ENCODE results near the gene GPD2. TPM values are rescaled to one million over a fixed set of nuclear protein-coding genes. Genes with fewer than 3 reads are reported as not detected.

Gene GPD2
- total and polyA plus RNA-seq, 2 of the 8 experiments (the other 6 are each of a cell fraction or from before 2014, with no cell fraction given), result 8.4 to 43.1 TPM

- POLR2A ChIA-PET (ENCODE audit: partially characterized antibody), result no interaction called here
- no peak for TF ChIP-seq CTCF (IDR thresholded peaks at IDR 0.05; ENCODE audit: control extremely low read depth in 1 of 3, insufficient read depth in 1 of 3, low read depth in 1 of 3, low read length in 3 of 3)
- no peak for TF ChIP-seq RFX5 (IDR thresholded peaks at IDR 0.05; ENCODE audit: borderline replicate concordance, low read depth, low read length)
- no peak for TF ChIP-seq SP4 (IDR thresholded peaks at IDR 0.05; ENCODE audit: low read length)
- no peak for TF ChIP-seq KDM4A (IDR thresholded peaks at IDR 0.05; ENCODE audit: low read depth, low read length, severe bottlenecking)
- no peak for TF ChIP-seq RNF2 (IDR thresholded peaks at IDR 0.05; ENCODE audit: borderline replicate concordance, low read depth, low read length, missing control alignments, poor library complexity, severe bottlenecking)
- no peak for TF ChIP-seq JUND (IDR thresholded peaks at IDR 0.05; ENCODE audit: low read length)
- TF ChIP-seq SAP30 (IDR thresholded peaks at IDR 0.05; ENCODE audit: insufficient read depth, insufficient replicate concordance, low read length), result no peak
- no peak for TF ChIP-seq TEAD4 (IDR thresholded peaks at IDR 0.05; ENCODE audit: low read depth, low read length)
- no peak for TF ChIP-seq CBX8 (IDR thresholded peaks at IDR 0.05; ENCODE audit: borderline replicate concordance, low read depth, low read length)
- TF ChIP-seq E2F6 (IDR thresholded peaks at IDR 0.05), result no peak
- TF ChIP-seq CREB1 (IDR thresholded peaks at IDR 0.05), result no peak
- TF ChIP-seq SIX5 (IDR thresholded peaks at IDR 0.05; ENCODE audit: low read depth, low read length), result no peak
These were observed 75.6 kb downstream of the GPD2 start for GRCh38 chr2:156511803-156512202.

More at GRCh38 chr2:156511803-156512202, 75.6 kb downstream of the GPD2 start:
- no peak overlapping the region for H2AK5ac ChIP-seq (ENCODE audit: low read depth, low read length)
- no peaks in the 10 kb centered on the region for H3K23me2 ChIP-seq (ENCODE audit: low read depth, low read length)
- H3K4me2 ChIP-seq (ENCODE audit: insufficient read depth in 1 of 2, low read depth in 2 of 2, low read length in 2 of 2), result no peak overlapping the region
- H4K20me1 ChIP-seq (replicated peaks in 1 of 2; ENCODE audit: control insufficient read depth in 1 of 2, insufficient read depth in 2 of 2, low read length in 2 of 2), result no peaks in the 10 kb centered on the region
- no peaks in the 10 kb centered on the region for H3K9me3 ChIP-seq (ENCODE audit: insufficient read depth in 2 of 2, low read depth in 1 of 2, low read length in 1 of 2)
- no peak overlapping the region for H3K23ac ChIP-seq (ENCODE audit: insufficient read length)
- H2AFZ ChIP-seq (ENCODE audit: low read length), result no peak overlapping the region
- CTCF ChIA-PET (ENCODE audit: partially characterized antibody), result interaction anchor here (0.7 kb wide), 1 partner anchor 77 kb away, joined by 4 read pairs; no protein-coding TSS in a partner anchor
- H2BK120ac ChIP-seq (replicated peaks; ENCODE audit: low read depth, low read length), result no peak overlapping the region
- H3K4me3 ChIP-seq (ENCODE audit: extremely low read depth in 1 of 4, insufficient read depth in 2 of 4, low read depth in 3 of 4, low read length in 4 of 4), result no peak overlapping the region
- no peak overlapping the region for H2BK12ac ChIP-seq (ENCODE audit: low read depth, low read length)
- DNase-seq (ENCODE audit: low read depth in 1 of 2, low spot score in 2 of 2) (no peak), FAIRE-seq (no peak)
- no peak overlapping the region for H3K56ac ChIP-seq (replicated peaks; ENCODE audit: insufficient read length, low read depth, low read length)
- no peak overlapping the region for H3K27ac ChIP-seq (ENCODE audit: low read depth, low read length)
- no peak overlapping the region for H3K18ac ChIP-seq (ENCODE audit: extremely low read depth, low read length)
- peaks cover 0 to 6% (median 0%) of the 10 kb centered on the region in 4 experiments; a peak in 1 of 8 replicates for H3K36me3 ChIP-seq (ENCODE audit: control insufficient read depth in 2 of 4, insufficient read depth in 4 of 4, low read length in 3 of 4)
- H3K79me2 ChIP-seq (ENCODE audit: control insufficient read depth in 1 of 2, insufficient read depth in 2 of 2, low read length in 2 of 2), result no peaks in the 10 kb centered on the region; a peak in 1 of 4 replicates
- no peak overlapping the region for H4K91ac ChIP-seq (replicated peaks; ENCODE audit: insufficient read length, low read length)
- no peak overlapping the region for H4K5ac ChIP-seq (ENCODE audit: insufficient read length, low read depth, low read length)
- H3K14ac ChIP-seq (ENCODE audit: insufficient read length), result no peak overlapping the region
- H2BK5ac ChIP-seq (ENCODE audit: low read depth, low read length), result no peak overlapping the region
- no peaks in the 10 kb centered on the region for H3K79me1 ChIP-seq (ENCODE audit: low read depth, low read length)
- H3K27me3 ChIP-seq (replicated peaks in 1 of 4; ENCODE audit: control insufficient read depth in 3 of 4, extremely low read depth in 1 of 4, insufficient read depth in 3 of 4, low read length in 3 of 4), result no peaks in the 10 kb centered on the region
- H3K4ac ChIP-seq (replicated peaks; ENCODE audit: insufficient read length, low read depth, low read length), result no peak overlapping the region
- H3K9ac ChIP-seq (replicated peaks in 1 of 4; ENCODE audit: extremely low read depth in 1 of 4, low read depth in 3 of 4, low read length in 3 of 4), result no peak overlapping the region
- no peak overlapping the region for H4K8ac ChIP-seq (ENCODE audit: extremely low read depth, insufficient read depth, low read length)
- H3K4me1 ChIP-seq (replicated peaks in 1 of 4; ENCODE audit: control insufficient read depth in 3 of 4, insufficient read depth in 4 of 4, low read length in 3 of 4), result no peaks in the 10 kb centered on the region
- no peak overlapping the region for H2BK20ac ChIP-seq (ENCODE audit: low read length)
- H2BK15ac ChIP-seq (ENCODE audit: low read length), result no peak overlapping the region

All from H1 (cell line).